Nucleus accumbens (tissue), 56 donors: Measurements from ENCODE around the gene SLX9.
"Not testable (repeated sequence)": the region's sequence is repeated elsewhere in the genome, so short reads cannot be mapped to it uniquely, and the experiment has no call there.

ENCODE experiments used
- DNase-seq, 56 donors: peaks; one replicate each; lab custom pipeline; 2025; lab: John Stamatoyannopoulos, UW

The SLX9 gene

GRCh38 chr21:44928500-44929241 is 11.2 kb upstream of the SLX9 start:
- not testable (repeated sequence) for DNase-seq

GRCh38 chr21:44929242-44929798 is 10.5 kb upstream of the SLX9 start:
- DNase-seq = no peak

GRCh38 chr21:44929799-44930542 is 9.9 kb upstream of the SLX9 start:
- no peak for DNase-seq

GRCh38 chr21:44930543-44930981 is 9.3 kb upstream of the SLX9 start:
- DNase-seq = no peak

- DNase-seq = no peak
Observed at GRCh38 chr21:44931137-44931500, 8.7 kb upstream of the SLX9 start.

- no peak for DNase-seq
Observed at GRCh38 chr21:44931501-44932407, 8.1 kb upstream of the SLX9 start.

GRCh38 chr21:44932408-44933181 is 7.2 kb upstream of the SLX9 start:
- peak in 10 of 56 donors; percentile 4 to 54 (median 17) for DNase-seq

- no peak for DNase-seq
Observed at GRCh38 chr21:44933199-44933917, 6.5 kb upstream of the SLX9 start.

- no peak for DNase-seq
Observed at GRCh38 chr21:44933918-44934260, 5.9 kb upstream of the SLX9 start.

GRCh38 chr21:44934276-44934675 is 5.6 kb upstream of the SLX9 start:
- no peak for DNase-seq

GRCh38 chr21:44934797-44935532 is 4.9 kb upstream of the SLX9 start:
- no peak for DNase-seq

GRCh38 chr21:44935533-44935927 is 4.3 kb upstream of the SLX9 start:
- no peak for DNase-seq

- no peak for DNase-seq
Observed at GRCh38 chr21:44938772-44939531, 877 bp upstream of the SLX9 start.

- DNase-seq = no peak
Observed at GRCh38 chr21:44940116-44940631, 345 bp downstream of the SLX9 start.

GRCh38 chr21:44941567-44941966 is 1.7 kb downstream of the SLX9 start:
- no peak for DNase-seq

- no peak for DNase-seq
Observed at GRCh38 chr21:44942566-44942965, 2.7 kb downstream of the SLX9 start.

GRCh38 chr21:44943005-44943685 is 3.3 kb downstream of the SLX9 start:
- DNase-seq = no peak
